ENCODE data around the gene DSG4. TPM values are rescaled to one million over a fixed set of nuclear protein-coding genes. Genes with fewer than 3 reads are reported as not detected.

The DSG4 gene
- total and polyA plus RNA-seq, 9 of the 15 experiments (the other 6 are each of a cell fraction or from before 2014, with no cell fraction given) = not detected

GRCh38 chr18:31380912-31381311, 4.3 kb downstream of the DSG4 start:
- H2AFZ ChIP-seq (ENCODE audit: low read depth, low read length) = no peak overlapping the region
- no peaks in the 10 kb centered on the region for H3K9me3 ChIP-seq (replicated peaks; ENCODE audit: control insufficient read depth, insufficient read depth, low read depth, low read length)
- ChIA-PET POLR2A (no interaction called here), CTCF (ENCODE audit: low intra/inter-chr PET ratio) (no interaction called here)
- no peak overlapping the region for H3K27ac ChIP-seq (ENCODE audit: extremely low read depth, low read depth, low read length)
- H3K9ac ChIP-seq (ENCODE audit: insufficient read depth in 1 of 2, low read depth in 2 of 2, low read length in 2 of 2) = no peak overlapping the region
- H3K79me2 ChIP-seq (ENCODE audit: control insufficient read depth, insufficient read depth, low read length) = no peaks in the 10 kb centered on the region
- no peaks in the 10 kb centered on the region for H3K36me3 ChIP-seq (ENCODE audit: control insufficient read depth, insufficient read depth, low read length)
- ATAC-seq (no peak), FAIRE-seq (no peak), DNase-seq (ENCODE audit: extremely low read depth in 1 of 4, low spot score in 3 of 4) (no peak)
- H3K4me2 ChIP-seq (ENCODE audit: insufficient read depth, low read length) = no peak overlapping the region
- intact Hi-C loops (cut with micrococcal nuclease) (no loop called here), in situ Hi-C loops (cut with MboI) (no loop called here)
- 3% methylated on average over 2 of the region's 2 CpGs for WGBS (ENCODE audit: insufficient coverage, low coverage, missing lambda C conversion rate)
- no peaks in the 10 kb centered on the region for H3K4me1 ChIP-seq (replicated peaks in 1 of 2; ENCODE audit: control insufficient read depth in 2 of 2, insufficient read depth in 2 of 2, low read length in 2 of 2)
- H3K27me3 ChIP-seq (ENCODE audit: control insufficient read depth in 2 of 2, insufficient read depth in 2 of 2, low read length in 2 of 2) = no peaks in the 10 kb centered on the region
- BruUV-seq (replicated peaks) = no TSS peak
- H3K9me1 ChIP-seq (ENCODE audit: control insufficient read depth, insufficient read depth, low read length) = no peaks in the 10 kb centered on the region
- no peak for TF ChIP-seq CBX1 (IDR thresholded peaks at IDR 0.05; ENCODE audit: low read depth)
- no peaks in the 10 kb centered on the region for H4K20me1 ChIP-seq (replicated peaks; ENCODE audit: control insufficient read depth, insufficient read depth, low read length)
- H3K4me3 ChIP-seq = no peak overlapping the region

GRCh38 chr18:31382107-31382506, 5.5 kb downstream of the DSG4 start:
- no peak for TF ChIP-seq IRF2 (CRISPR knock-in tag; IDR thresholded peaks at IDR 0.05)
- no peak for TF ChIP-seq SIX5 (IDR thresholded peaks at IDR 0.05; ENCODE audit: borderline replicate concordance in 1 of 2, insufficient read depth in 1 of 2, low read depth in 1 of 2, low read length in 2 of 2)
- TF ChIP-seq RBM39 (optimal IDR thresholded peaks at IDR 0.05; ENCODE audit: low read depth, low read length) = no peak
- H3K27me3 ChIP-seq (ENCODE audit: control insufficient read depth in 2 of 2, insufficient read depth in 2 of 2, low read length in 2 of 2) = no peaks in the 10 kb centered on the region
- H3K79me2 ChIP-seq (ENCODE audit: control insufficient read depth, insufficient read depth, low read length) = no peaks in the 10 kb centered on the region
- intact Hi-C loops (cut with micrococcal nuclease) (no loop called here), in situ Hi-C loops (cut with MboI) (no loop called here)
- H3K36me3 ChIP-seq (ENCODE audit: control insufficient read depth, insufficient read depth, low read length) = no peaks in the 10 kb centered on the region
- no TSS peak for BruUV-seq (replicated peaks)
- no peaks in the 10 kb centered on the region for H3K4me1 ChIP-seq (replicated peaks in 1 of 2; ENCODE audit: control insufficient read depth in 2 of 2, insufficient read depth in 2 of 2, low read length in 2 of 2)
- H3K27ac ChIP-seq (ENCODE audit: extremely low read depth, low read depth, low read length) = no peak overlapping the region
- no peaks in the 10 kb centered on the region for H3K9me3 ChIP-seq (replicated peaks; ENCODE audit: control insufficient read depth, insufficient read depth, low read depth, low read length)
- H3K4me2 ChIP-seq (ENCODE audit: insufficient read depth, low read length) = no peak overlapping the region
- no peak overlapping the region for H3K4me3 ChIP-seq
- CTCF ChIA-PET (ENCODE audit: low intra/inter-chr PET ratio) = interaction anchor here (1.0 kb wide), 1 partner anchor 48 kb away, joined by 3 read pairs; no protein-coding TSS in a partner anchor
- no peak overlapping the region for H2AFZ ChIP-seq (ENCODE audit: low read depth, low read length)
- FAIRE-seq = no peak
- no peaks in the 10 kb centered on the region for H4K20me1 ChIP-seq (replicated peaks; ENCODE audit: control insufficient read depth, insufficient read depth, low read length)
- no peak for DNase-seq (ENCODE audit: extremely low read depth in 1 of 4, low spot score in 3 of 4)
- WGBS (ENCODE audit: insufficient coverage, low coverage, missing lambda C conversion rate) = 0% methylated on average over 2 of the region's 2 CpGs
- POLR2A ChIA-PET = no interaction called here
- H3K9me1 ChIP-seq (ENCODE audit: control insufficient read depth, insufficient read depth, low read length) = no peaks in the 10 kb centered on the region
- no peak for ATAC-seq
- H3K9ac ChIP-seq (ENCODE audit: insufficient read depth in 1 of 2, low read depth in 2 of 2, low read length in 2 of 2) = no peak overlapping the region

Measured in K562 (cell line).